HG03103 (cell line): ENCODE results near the gene AGAP6.
"Not testable (repeated sequence)": the region's sequence is repeated elsewhere in the genome, so short reads cannot be mapped to it uniquely, and the experiment has no call there.

ENCODE experiments used
- ATAC-seq: cut with Tn5 transposase; IDR thresholded peaks from one replicate; pipeline ENCODE4 v1.9.1; 2021; ENCODE audit warnings: low read depth; ENCODE audit not compliant: unreplicated experiment

Gene AGAP6

GRCh38 chr10:50024716-50025383, 36.6 kb downstream of the AGAP6 start:
- ATAC-seq: not testable (repeated sequence)

GRCh38 chr10:50025627-50026026, 37.4 kb downstream of the AGAP6 start:
- ATAC-seq: no peak

- ATAC-seq: no peak
Measured at GRCh38 chr10:50027195-50027594, 39.0 kb downstream of the AGAP6 start.

GRCh38 chr10:50033481-50033880, 45.3 kb downstream of the AGAP6 start:
- no peak for ATAC-seq

GRCh38 chr10:50035337-50035736, 47.1 kb downstream of the AGAP6 start:
- ATAC-seq: not testable (repeated sequence)

GRCh38 chr10:50044941-50045664, 56.9 kb downstream of the AGAP6 start:
- no peak for ATAC-seq

GRCh38 chr10:50046457-50046856, 58.3 kb downstream of the AGAP6 start:
- not testable (repeated sequence) for ATAC-seq

GRCh38 chr10:50047594-50047993, 59.4 kb downstream of the AGAP6 start:
- ATAC-seq: not testable (repeated sequence)

GRCh38 chr10:50051995-50052660, 63.9 kb downstream of the AGAP6 start:
- ATAC-seq: not testable (repeated sequence)

- not testable (repeated sequence) for ATAC-seq
Measured at GRCh38 chr10:50052778-50053376, 64.7 kb downstream of the AGAP6 start.

- ATAC-seq: not testable (repeated sequence)
Measured at GRCh38 chr10:50055494-50056292, 67.5 kb downstream of the AGAP6 start.

- ATAC-seq: not testable (repeated sequence)
Measured at GRCh38 chr10:50056654-50057053, 68.4 kb downstream of the AGAP6 start.

- ATAC-seq: not testable (repeated sequence)
Measured at GRCh38 chr10:50058727-50059126, 70.5 kb downstream of the AGAP6 start.

- ATAC-seq: not testable (repeated sequence)
Measured at GRCh38 chr10:50059946-50060345, 71.7 kb downstream of the AGAP6 start.
